CD4-positive, alpha-beta T cell treated with Interleukin-15 for 1 hour (primary cell): ENCODE data around the gene BBS2.
"Not testable (repeated sequence)": the region's sequence is repeated elsewhere in the genome, so short reads cannot be mapped to it uniquely, and the experiment has no call there.

Experiments used
- DNase-seq: peaks from one replicate; pipeline ENCODE4 v3.0.0-alpha.2; 2020

The BBS2 gene

DNA sequence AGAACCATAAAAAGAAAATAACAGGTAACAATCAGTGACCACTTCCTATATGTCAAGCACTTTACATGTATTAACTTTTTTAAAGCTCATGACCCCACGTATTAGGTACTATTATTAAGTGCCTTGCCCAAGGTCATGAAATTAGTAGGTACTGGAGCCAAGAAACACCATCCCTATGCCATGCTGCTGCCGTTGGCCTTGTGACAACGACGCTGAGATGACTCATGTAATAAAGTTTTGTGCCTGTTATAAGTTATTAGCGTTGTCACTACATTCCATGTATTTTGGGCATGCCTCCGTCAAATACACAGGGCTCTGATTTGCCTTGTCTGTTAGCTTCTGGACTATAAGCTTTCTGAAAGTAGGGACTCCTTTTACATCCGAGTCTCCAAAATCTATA is 1.4 kb downstream of the BBS2 start:
- no peak for DNase-seq

DNA sequence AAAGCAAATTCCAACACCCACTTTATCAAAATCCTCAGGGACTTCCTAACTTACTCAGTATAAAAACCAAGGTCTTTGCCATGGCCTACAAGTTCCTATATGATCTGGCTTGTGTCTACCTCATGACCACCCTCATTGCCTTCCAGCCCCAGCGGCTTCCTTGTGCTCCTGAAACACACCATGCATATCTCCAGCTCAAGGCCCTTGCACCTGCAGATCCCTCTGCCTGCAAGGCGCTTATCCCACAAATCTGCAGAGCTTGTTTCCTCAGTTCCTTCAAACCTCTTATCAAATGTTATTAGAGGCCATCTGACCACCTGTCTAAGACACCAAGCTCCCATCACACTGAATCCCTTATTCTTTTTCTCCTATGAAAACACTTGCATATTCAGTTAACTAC is 2.6 kb downstream of the BBS2 start:
- DNase-seq = no peak

- DNase-seq = no peak
Observed at GRCh38 chr16:56515665-56516064, 4.2 kb downstream of the BBS2 start.

DNA sequence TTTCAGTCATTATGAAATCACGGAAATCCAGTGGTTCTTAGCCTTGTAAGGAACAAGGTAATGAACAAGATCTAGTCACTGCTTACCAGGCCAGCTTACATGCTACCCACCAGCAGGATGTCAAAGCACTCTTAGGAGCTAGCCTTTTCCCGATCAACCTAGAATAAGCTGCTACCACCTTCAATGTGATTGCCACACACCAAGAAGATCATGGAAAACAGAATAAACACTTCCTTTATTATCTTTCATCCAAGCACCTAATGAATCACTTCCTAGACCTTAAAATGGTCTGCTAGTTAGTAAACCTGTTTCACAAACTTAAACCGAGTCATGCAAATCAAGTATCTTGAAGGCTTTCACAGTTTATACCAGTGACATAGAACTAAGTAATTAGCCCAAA is 5.0 kb downstream of the BBS2 start:
- DNase-seq = no peak

- peak; percentile 49 for DNase-seq
Observed at GRCh38 chr16:56513972-56514371, 5.9 kb downstream of the BBS2 start.

DNA sequence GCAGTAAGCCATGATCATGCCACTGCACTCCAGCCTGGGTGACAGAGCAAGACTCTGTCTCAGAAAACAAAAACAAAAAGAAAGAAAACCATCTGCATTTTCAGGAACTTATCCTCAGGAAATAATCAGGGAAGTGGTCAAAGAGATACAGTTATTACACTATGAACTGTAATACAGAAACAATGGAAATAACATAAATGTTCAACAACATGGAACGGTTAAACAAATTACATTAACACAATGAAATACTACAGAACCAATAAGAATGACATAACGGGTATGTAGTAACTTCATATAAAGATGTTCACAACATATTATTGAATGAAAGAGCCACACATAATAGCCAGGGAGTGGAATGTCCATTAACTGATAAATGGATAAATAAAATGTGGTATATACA is 6.7 kb downstream of the BBS2 start:
- DNase-seq = no peak

GRCh38 chr16:56512025-56512424 is 7.8 kb downstream of the BBS2 start:
- DNase-seq = no peak

DNA sequence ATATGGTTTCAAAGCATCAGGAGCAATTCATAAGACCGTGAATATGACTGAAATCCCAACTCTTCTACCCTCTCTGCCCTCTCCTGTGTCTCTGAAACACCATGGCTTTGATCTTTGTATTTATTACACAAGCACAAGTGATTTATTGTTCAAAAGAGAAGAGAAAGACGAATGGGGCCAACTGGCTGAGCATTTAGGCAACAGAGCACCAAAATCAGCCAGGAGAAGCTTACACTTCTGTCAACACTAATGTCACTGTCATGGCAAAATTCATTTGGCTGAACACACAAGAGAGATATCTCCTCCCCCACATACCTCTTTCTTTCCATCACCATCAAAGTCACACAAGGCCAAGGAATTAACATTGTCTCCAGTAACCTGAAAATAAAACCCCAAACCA is 9.3 kb downstream of the BBS2 start:
- no peak for DNase-seq

DNA sequence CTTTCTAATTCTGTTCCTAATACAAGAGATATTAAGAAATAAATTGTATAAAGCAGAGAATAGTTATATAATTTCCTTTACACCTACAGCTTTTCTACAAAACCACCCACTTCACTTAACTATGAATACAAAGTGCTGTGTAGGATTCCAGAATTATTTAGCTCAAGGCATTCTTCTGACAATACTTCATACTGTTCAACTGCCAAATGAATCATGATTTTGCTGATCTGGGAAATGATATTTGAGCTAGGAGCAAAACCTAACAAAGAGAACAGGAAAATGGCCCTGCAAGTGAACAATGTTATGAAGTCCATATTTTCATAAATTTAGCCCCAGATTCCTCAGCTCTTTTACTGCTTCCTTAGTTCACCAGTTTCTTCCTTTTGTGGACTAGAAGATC is 12.9 kb downstream of the BBS2 start:
- no peak for DNase-seq

DNA sequence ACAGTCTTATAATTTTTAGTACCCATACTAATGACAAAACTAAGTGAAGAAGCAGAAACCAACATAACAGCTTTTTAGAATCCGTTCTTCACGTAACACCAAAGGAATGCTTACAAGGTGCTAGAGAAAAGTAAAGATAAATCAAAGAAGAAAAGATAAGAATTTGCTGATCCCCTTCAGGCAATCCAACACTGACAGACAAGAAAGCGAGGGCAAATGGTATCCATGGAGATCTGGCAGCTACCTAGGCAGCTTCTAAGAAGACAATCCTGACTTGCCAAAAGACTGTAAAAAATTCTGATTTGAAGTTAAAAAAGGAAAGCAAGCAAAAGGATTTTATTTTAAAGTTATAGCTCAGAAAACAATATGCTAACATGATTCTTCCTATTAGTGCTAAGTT is 14.6 kb downstream of the BBS2 start:
- DNase-seq = no peak

GRCh38 chr16:56493815-56494214 is 26.0 kb downstream of the BBS2 start:
- no peak for DNase-seq

DNA sequence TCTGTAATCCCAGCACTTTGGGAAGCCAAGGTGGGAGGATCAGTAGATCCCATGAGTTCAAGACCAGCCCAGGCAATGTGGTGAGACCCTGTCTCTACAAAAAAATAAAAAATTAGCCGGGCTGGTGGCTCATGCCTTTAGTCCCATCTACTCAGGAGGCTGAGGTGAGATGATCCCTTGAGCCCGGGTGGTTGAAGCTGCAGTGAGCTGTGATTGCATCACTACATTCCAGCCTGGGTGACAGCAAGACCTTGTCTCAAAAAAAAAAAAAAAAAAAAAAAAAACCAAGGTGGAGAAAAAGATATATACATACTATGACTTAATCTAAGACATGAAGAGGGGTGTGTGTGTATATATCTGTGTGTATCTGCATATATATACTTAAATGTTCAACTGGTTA is 26.7 kb downstream of the BBS2 start:
- DNase-seq = no peak

DNA sequence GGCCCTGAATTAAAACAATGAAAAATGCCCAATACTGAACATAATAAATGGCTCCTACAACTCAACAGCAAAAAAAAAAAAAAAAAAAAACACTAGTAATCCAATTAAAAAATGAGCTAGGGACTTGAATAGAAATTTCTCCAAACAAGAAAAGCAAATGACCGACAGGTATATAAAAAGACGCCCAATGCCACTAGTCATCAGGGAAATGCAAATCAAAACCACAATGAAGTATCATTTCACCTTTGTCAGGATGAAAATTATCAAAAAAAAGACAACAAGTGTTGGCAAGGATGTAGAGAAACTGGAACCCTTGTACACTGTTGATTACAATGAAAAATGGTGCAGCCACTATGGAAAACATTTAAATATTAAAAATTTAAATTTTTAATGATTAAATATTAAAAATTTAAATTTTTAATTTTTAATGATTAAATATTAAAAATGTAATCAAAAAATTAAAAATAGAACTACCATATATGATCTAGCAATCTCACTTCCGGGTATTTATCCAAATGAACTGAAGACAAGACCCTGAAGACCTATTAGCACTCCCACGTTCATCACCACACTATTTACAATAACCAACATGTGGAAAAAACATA is 28.1 kb downstream of the BBS2 start:
- DNase-seq = no peak

GRCh38 chr16:56488868-56489267 is 31.0 kb downstream of the BBS2 start:
- DNase-seq = not testable (repeated sequence)

DNA sequence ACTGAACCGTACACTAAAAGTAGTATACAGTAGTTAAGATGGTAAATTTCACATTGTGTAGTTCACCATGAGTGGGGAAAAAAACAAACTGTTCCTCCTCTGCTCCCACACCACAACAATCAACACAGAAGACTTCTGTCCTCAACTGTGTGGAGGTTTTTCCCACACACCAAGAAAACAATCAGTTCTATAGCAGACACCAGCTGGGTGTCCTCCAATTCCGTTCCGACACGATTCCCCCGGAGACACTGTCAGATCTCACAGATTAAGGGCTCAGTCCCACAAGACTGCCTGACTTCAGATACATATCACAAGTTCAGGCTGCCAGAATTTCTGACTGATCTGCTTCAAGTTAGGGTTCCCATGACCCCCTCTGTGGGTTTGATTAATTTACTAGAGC is 31.8 kb downstream of the BBS2 start:
- DNase-seq = no peak

DNA sequence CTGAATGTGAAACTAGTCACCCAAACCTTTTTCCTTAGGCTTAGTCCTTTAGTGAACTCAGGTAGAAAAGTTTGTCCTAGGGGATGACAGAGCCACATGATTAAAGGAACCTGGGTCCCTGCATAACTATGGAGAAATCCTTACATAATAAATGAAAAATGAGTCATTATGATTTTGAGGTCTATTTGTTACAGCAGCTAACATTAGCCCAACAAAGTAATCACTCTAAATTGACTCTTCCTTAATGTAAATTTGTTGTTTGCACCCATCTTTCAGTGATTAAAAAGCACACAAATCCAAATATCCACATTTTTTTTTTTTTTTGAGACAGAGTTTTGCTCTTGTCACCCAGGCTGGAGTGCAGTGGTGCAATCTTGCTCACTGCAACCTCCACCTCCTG is 36.4 kb downstream of the BBS2 start:
- DNase-seq = no peak

DNA sequence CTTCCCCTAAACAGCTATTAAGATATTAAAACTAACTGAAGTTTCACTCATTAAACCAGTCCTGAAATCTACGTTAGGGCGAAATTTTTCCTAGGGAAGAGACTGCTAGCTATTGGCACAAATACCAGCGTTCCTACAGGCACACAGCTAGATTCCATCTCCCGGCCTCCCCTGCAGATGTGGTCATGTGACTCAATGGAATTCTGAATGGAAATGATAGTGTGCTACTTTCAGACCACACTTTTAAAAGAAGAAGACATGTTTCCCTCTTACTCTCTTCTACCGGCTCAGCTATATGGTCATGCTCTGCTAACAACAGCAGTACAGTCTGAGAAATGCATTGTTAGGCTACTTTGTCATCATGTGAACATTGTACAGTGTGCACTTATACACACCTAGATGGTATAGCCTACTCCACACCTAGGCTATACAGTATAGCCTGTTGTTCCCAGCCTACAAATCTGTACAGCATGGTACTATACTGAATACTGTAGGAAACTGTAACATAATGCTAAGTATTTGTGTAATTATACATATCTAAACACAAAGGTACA is 37.1 kb downstream of the BBS2 start:
- no peak for DNase-seq

GRCh38 chr16:56481468-56482122 is 38.2 kb downstream of the BBS2 start:
- no peak for DNase-seq

DNA sequence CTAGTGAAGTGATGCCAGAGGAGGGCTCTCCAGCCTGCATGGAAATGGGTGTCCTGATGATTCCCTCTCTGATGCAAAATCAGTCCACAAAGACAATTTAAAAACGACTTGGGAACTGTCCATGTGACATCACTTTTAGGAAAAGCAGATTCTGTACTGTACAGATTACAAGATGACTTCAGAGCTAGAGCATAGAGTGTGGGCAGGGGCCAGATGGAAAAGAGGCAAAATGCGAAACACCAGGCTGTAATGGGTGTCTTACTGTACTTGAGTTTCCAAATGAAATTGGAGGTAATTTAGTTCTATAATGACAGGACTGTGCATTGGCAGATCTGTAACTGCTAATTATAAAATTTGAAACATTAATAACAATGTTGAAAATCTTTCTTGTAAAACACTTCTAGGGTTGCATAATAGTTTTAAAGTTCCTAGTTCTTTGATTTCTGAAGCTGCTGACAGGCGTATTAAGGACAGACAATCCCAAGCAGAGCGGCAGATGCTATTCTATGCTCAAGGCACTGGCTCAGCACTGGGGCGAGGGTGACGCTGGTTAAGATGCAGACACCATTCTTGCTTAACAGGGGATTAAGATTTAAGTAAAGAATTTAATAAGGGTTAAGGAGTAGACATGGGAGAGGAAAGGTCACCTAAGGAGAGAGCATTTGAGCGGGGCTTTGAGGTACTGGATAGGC is 38.9 kb downstream of the BBS2 start:
- DNase-seq = no peak

- no peak for DNase-seq
Observed at GRCh38 chr16:56479469-56479868, 40.4 kb downstream of the BBS2 start.

GRCh38 chr16:56478281-56479049 is 41.4 kb downstream of the BBS2 start:
- no peak for DNase-seq

DNA sequence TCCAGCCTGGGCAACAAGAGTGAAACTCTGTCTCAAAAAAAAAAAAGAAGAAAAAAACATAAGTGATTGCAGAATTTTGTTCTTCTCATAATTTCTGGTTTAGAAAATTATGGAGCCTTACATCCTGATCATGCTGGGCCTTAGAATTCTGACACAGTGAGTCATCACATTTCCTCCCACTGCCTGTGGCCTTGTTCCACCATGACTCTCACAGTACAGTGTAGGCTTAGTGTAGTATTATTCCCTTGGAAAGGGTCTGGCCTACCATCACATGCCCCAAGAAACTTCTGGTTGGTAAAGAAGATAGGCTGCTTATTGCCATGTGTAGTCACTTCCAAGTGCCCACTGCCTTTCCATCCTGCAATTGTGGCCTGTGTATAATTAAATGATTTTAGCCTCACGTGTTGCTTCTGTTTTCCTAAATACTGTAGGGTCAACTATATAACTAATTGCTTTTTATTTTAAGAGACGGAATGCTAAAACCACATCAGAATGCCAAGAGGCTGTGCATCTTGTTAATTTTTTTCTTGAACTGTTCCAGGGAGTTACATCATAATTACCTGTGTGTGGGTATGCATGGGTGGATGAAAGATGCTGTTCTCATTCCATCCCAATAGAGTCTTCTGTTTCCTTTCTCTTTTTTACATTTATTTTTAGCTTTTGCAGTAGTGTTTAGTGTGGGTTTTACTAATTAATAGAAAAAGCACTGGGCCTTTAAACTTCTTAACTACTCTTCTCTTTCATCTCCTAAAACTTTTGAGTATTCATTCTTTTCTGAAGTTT is 42.5 kb downstream of the BBS2 start:
- no peak for DNase-seq

DNA sequence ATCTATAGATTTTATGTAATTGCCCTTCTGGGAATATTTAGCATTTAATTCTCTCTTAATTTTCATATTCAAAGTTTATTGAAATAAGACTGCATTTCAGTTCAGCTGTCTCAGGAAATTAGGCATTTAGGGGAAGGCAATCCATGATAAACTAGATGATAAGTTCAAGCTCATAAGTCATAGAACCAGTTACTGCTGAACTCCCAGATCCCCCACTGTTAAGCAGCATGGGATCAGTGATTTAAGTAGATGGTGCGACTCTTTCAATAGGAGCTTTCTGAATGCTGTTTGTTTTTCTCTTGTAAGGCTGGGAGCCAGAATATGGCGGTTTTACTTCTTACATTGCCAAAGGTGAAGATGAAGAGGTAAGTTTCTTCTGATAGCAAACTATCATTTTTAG is 44.6 kb downstream of the BBS2 start:
- DNase-seq = no peak
